T-helper 17 cell (primary cell): ENCODE data around the gene RAVER1. TPM values are rescaled to one million over a fixed set of nuclear protein-coding genes. Genes with fewer than 3 reads are reported as not detected.
"Not testable (repeated sequence)": the region's sequence is repeated elsewhere in the genome, so short reads cannot be mapped to it uniquely, and the experiment has no call there.

Experiments
- ATAC-seq: fragments of 150-1000 bp; cut with Tn5 transposase; 2 replicates; pipeline ENCODE4 v1.10.0; 2021; ENCODE audit warnings: mild to moderate bottlenecking, moderate library complexity
- DNase-seq, 3 donors: peaks; one replicate each; pipeline versions ENCODE4 v3.0.0 to v3.0.0-alpha.2; 2020 to 2021
- H3K9me3 ChIP-seq: one replicate; pipeline ENCODE4 v1.7.0; 2013; ENCODE audit warnings: low read length, mild to moderate bottlenecking; ENCODE audit not compliant: control insufficient read depth, poor library complexity, severe bottlenecking
- H3K27ac Mint-ChIP-seq: one replicate; pipeline ENCODE4 v1.8.0; 2022; ENCODE audit warnings: mild to moderate bottlenecking, moderate library complexity, mixed read lengths
- H3K27me3 Mint-ChIP-seq: one replicate; pipeline ENCODE4 v1.8.0; 2022; ENCODE audit warnings: mixed read lengths
- H3K36me3 Mint-ChIP-seq: one replicate; pipeline ENCODE4 v1.8.0; 2022; ENCODE audit warnings: low read depth, mixed read lengths
- H3K4me1 Mint-ChIP-seq: one replicate; pipeline ENCODE4 v1.8.0; 2022; ENCODE audit warnings: mild to moderate bottlenecking, mixed read lengths
- H3K4me3 Mint-ChIP-seq: one replicate; pipeline ENCODE4 v1.8.0; 2022; ENCODE audit warnings: mild to moderate bottlenecking, moderate library complexity, mixed read lengths
- total RNA-seq, 4 donors: library from RNA in 2 of 4; stranded (reverse) in 2 of 4; gene quantifications; one replicate each; pipeline ENCODE4 v1.2.3 and lab custom pipeline; 2022 to 2026

RAVER1 gene
- total RNA-seq, 2 donors from 2014 or later: 40.2 to 49.8 TPM

- Mint-ChIP-seq H3K4me1 (peaks cover 45% of the 10 kb centered on the region), H3K36me3 (peaks cover 6% of the 10 kb centered on the region), H3K4me3 (peak within 1 kb of the TSS; percentile 78), H3K27ac (peak within 1 kb of the TSS; percentile 60), H3K27me3 (peaks cover 40% of the 10 kb centered on the region)
- ATAC-seq (peak; percentile 21), DNase-seq (no peak)
- H3K9me3 ChIP-seq: no peaks in the 10 kb centered on the region
These were observed 46.3 kb downstream of the RAVER1 start, which contains the start of gene ICAM4 for GRCh38 chr19:10286803-10287737. Gene ICAM4 (plus strand): TSS chr19:10286955. CDS start chr19:10287013, 58 bp downstream.

DNA sequence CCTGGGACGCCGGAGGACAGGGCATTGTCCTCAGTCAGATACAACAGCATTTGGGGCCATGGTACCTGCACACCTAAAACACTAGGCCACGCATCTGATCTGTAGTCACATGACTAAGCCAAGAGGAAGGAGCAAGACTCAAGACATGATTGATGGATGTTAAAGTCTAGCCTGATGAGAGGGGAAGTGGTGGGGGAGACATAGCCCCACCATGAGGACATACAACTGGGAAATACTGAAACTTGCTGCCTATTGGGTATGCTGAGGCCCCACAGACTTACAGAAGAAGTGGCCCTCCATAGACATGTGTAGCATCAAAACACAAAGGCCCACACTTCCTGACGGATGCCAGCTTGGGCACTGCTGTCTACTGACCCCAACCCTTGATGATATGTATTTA lies 47.9 kb downstream of the RAVER1 start:
- no peak overlapping the region for H3K4me3 Mint-ChIP-seq
- H3K27ac Mint-ChIP-seq: no peak overlapping the region
- peaks cover 5% of the 10 kb centered on the region for H3K36me3 Mint-ChIP-seq

DNA sequence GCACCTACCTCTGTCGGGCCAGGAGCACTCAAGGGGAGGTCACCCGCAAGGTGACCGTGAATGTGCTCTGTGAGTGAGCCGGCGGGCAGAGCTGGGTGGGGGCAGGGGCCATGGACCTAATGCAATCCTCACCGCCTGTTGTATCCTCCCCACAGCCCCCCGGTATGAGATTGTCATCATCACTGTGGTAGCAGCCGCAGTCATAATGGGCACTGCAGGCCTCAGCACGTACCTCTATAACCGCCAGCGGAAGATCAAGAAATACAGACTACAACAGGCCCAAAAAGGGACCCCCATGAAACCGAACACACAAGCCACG lies 48.4 kb downstream of the RAVER1 start:
- H3K4me1 Mint-ChIP-seq: peaks cover 29% of the 10 kb centered on the region
- peaks cover 21% of the 10 kb centered on the region for H3K27me3 Mint-ChIP-seq
- DNase-seq (no peak), ATAC-seq (no peak)
- H3K27ac Mint-ChIP-seq: no peak overlapping the region
- H3K4me3 Mint-ChIP-seq: no peak overlapping the region
- peaks cover 3% of the 10 kb centered on the region for H3K36me3 Mint-ChIP-seq
- H3K9me3 ChIP-seq: no peaks in the 10 kb centered on the region

More for the DNA sequence above, 47.9 kb downstream of the RAVER1 start:
- DNase-seq (no peak), ATAC-seq (no peak)
- Mint-ChIP-seq H3K27me3 (peaks cover 26% of the 10 kb centered on the region), H3K4me1 (peaks cover 32% of the 10 kb centered on the region)
- H3K9me3 ChIP-seq: no peaks in the 10 kb centered on the region

GRCh38 chr19:10284065-10284959 lies 49.0 kb downstream of the RAVER1 start:
- Mint-ChIP-seq H3K27me3 (peaks cover 20% of the 10 kb centered on the region), H3K36me3 (peaks cover 3% of the 10 kb centered on the region), H3K27ac (no peak overlapping the region), H3K4me1 (peaks cover 31% of the 10 kb centered on the region), H3K4me3 (no peak overlapping the region)
- no peaks in the 10 kb centered on the region for H3K9me3 ChIP-seq
- ATAC-seq: no peak
- no peak for DNase-seq

DNA sequence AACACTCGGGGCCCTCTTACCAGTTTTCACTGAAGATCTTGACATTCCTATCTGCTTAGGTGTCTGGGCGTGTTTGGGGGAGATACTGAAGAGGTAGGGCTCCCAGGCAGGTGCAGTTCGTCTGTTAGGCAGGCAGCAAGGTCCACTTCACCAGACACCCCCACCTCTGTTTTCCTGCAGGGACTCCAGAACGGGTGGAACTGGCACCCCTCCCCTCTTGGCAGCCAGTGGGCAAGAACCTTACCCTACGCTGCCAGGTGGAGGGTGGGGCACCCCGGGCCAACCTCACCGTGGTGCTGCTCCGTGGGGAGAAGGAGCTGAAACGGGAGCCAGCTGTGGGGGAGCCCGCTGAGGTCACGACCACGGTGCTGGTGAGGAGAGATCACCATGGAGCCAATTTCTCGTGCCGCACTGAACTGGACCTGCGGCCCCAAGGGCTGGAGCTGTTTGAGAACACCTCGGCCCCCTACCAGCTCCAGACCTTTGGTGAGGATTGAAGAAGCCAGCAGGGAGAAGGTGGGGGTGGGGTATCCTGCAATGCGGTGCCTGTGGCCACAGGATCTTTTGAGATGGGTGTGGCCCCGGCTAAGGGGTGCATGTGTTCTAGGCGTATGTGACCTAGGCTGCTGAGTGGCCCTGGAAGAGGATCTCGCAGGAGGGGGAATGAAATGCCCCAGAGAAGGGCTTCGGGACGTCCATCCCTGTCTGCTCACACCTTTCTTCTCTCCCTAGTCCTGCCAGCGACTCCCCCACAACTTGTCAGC lies 49.8 kb downstream of the RAVER1 start:
- H3K27me3 Mint-ChIP-seq: peaks cover 12% of the 10 kb centered on the region

GRCh38 chr19:10282043-10282442 lies 51.3 kb downstream of the RAVER1 start:
- not testable (repeated sequence) for H3K9me3 ChIP-seq, H3K27ac Mint-ChIP-seq, ATAC-seq, H3K36me3 Mint-ChIP-seq, DNase-seq, H3K4me3 Mint-ChIP-seq, H3K27me3 Mint-ChIP-seq
- peaks cover 20% of the 10 kb centered on the region for H3K4me1 Mint-ChIP-seq

More for the DNA sequence above, 49.8 kb downstream of the RAVER1 start:
- no peak overlapping the region for H3K27ac Mint-ChIP-seq
- ATAC-seq (no peak), DNase-seq (no peak)
- H3K4me3 Mint-ChIP-seq: no peak overlapping the region
- peaks cover 3% of the 10 kb centered on the region for H3K36me3 Mint-ChIP-seq
- H3K9me3 ChIP-seq: no peaks in the 10 kb centered on the region
- H3K4me1 Mint-ChIP-seq: peaks cover 25% of the 10 kb centered on the region

GRCh38 chr19:10279737-10280442 lies 53.4 kb downstream of the RAVER1 start:
- ATAC-seq (peak; percentile 25), DNase-seq (no peak)
- no peaks in the 10 kb centered on the region for H3K9me3 ChIP-seq
- H3K36me3 Mint-ChIP-seq: peaks cover 2% of the 10 kb centered on the region
- H3K4me1 Mint-ChIP-seq: peaks cover 9% of the 10 kb centered on the region
- H3K4me3 Mint-ChIP-seq: no peak overlapping the region
- no peak overlapping the region for H3K27ac Mint-ChIP-seq
- no peaks in the 10 kb centered on the region for H3K27me3 Mint-ChIP-seq

DNA sequence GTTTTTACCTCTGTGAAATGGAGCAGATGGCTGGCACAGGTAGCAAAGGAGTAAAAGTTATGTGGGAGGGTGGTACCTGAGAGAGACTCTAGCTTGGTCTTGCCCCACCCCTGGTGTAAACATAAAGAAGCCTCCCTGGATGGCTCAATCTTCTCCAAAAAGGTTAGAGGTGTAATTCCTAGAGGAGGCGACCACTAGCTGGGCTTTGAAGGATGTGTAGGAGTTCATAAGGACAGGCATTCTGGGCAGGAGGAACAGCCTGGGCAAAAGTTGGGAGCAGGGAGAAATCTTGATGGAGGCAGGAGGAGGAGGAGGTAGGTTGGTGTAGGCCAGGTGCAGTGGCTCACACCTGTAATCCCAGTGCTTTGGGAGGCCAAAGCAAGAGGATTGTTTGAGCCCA lies 54.4 kb downstream of the RAVER1 start:
- H3K4me1 Mint-ChIP-seq: peaks cover 13% of the 10 kb centered on the region
- H3K36me3 Mint-ChIP-seq: peaks cover 4% of the 10 kb centered on the region
- H3K9me3 ChIP-seq: no peaks in the 10 kb centered on the region
- ATAC-seq (no peak), DNase-seq (no peak)
- H3K27ac Mint-ChIP-seq: peak overlapping the region; percentile 41
- no peaks in the 10 kb centered on the region for H3K27me3 Mint-ChIP-seq
- H3K4me3 Mint-ChIP-seq: no peak overlapping the region

DNA sequence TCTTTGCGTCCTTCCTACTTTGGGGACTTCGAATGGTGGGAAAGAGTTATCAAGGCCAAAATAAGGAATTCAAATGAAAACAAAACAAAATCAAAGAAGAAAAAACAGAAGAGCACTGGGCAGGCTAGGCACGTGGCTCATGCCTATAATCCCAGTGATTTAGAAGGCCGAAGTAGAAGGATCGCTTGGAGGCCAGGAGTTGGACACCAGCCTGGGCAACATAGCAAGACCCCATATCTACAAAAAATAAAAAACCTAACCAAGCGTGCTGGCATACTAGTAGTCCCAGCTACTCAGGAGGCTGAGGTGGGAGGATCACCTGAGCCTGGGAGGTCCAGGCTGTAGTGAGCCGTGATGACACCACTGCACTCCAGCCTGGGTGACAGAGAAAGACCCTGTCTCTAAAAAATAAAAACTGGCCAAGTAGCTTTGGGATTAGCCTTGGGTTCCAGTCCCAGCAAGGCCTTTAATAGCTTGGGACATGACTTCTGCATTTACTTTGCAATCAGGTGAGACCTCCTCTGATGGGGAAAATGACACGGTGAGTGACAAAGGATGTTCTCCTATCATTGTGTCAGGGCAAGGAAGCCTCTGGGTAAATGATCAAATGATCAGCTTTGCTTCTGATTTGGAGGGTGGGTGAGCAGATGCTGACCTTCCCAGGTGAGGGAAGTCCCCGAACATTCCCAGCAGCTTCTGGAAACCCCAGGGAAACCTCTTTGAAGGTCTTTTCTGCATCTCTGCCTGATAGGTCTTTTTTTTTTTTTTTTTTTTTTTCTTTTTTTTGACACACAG lies 55.3 kb downstream of the RAVER1 start:
- Mint-ChIP-seq H3K4me3 (no peak overlapping the region), H3K27ac (no peak overlapping the region)
- no peak for ATAC-seq

GRCh38 chr19:10274589-10274988 lies 58.7 kb downstream of the RAVER1 start:
- Mint-ChIP-seq H3K27ac (peak overlapping the region; percentile 61), H3K4me1 (peaks cover 27% of the 10 kb centered on the region), H3K4me3 (no peak overlapping the region), H3K36me3 (peaks cover 4% of the 10 kb centered on the region), H3K27me3 (no peaks in the 10 kb centered on the region)
- no peaks in the 10 kb centered on the region for H3K9me3 ChIP-seq
- DNase-seq: no peak
- no peak for ATAC-seq

More for the DNA sequence above, 55.3 kb downstream of the RAVER1 start:
- Mint-ChIP-seq H3K27me3 (no peaks in the 10 kb centered on the region), H3K4me1 (peaks cover 14% of the 10 kb centered on the region), H3K36me3 (peaks cover 4% of the 10 kb centered on the region)
- DNase-seq: no peak
- no peaks in the 10 kb centered on the region for H3K9me3 ChIP-seq

DNA sequence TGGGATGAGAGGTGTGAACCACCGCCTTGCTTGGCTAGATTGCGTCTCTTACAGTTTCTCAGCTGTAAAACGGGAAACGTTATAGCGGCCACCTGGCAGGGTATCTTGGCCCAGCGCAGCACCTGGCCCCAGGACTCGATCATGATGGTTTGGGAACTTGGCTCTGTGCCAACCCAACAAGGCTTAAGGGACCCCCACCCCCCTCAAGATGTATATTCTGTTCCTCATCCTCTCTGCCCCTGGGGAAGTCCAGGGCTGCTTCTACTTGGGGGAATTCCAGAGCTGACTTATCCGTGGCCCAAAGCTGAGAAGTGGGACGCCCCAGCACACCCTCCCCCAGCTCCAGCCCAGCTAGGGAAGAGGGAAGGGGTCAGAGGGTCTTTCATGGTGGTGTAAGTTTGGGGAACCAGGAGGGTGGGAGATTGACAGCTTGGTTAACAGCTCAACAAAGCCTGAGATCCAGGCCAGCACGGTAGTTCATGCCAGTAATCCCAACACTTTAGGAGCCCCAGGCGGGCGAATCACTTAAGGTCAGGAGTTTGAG lies 61.7 kb downstream of the RAVER1 start:
- Mint-ChIP-seq H3K36me3 (peaks cover 2% of the 10 kb centered on the region), H3K27ac (peak overlapping the region; percentile 93), H3K4me1 (peaks cover 25% of the 10 kb centered on the region), H3K4me3 (peak overlapping the region; percentile 89), H3K27me3 (no peaks in the 10 kb centered on the region)
- peak; percentile 56 for ATAC-seq
- H3K9me3 ChIP-seq: no peaks in the 10 kb centered on the region
- DNase-seq: peak in 1 of 3 donors; percentile 47
